CD4-positive, alpha-beta T cell treated with Interleukin-15 for 4 hours (primary cell): ENCODE results near the gene TBC1D25.
"Not testable (repeated sequence)": the region's sequence is repeated elsewhere in the genome, so short reads cannot be mapped to it uniquely, and the experiment has no call there.

Experiments
- DNase-seq: peaks from one replicate; pipeline ENCODE4 v3.0.0-alpha.2; 2020; ENCODE audit warnings: low spot score

Gene TBC1D25

DNA sequence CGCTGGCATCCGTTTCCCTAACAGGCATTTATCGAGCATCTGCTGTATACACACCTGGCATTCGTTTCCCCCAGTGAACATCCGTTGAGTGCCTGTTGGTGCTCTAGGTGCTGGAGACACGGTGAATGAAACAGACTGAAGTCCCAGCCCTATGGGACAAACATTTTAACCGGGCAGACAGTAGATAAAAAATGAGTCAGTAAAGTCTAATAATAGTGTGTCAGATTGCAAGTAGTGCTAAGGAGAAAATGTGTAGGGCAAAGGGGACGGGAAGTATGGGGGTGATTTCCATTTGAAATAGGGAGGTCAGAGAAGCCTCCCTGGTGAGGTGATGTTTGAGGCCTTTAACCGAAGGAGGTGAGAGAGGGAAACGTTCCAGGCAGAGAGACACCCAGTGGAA, 23.2 kb upstream of the TBC1D25 start:
- DNase-seq: no peak

DNA sequence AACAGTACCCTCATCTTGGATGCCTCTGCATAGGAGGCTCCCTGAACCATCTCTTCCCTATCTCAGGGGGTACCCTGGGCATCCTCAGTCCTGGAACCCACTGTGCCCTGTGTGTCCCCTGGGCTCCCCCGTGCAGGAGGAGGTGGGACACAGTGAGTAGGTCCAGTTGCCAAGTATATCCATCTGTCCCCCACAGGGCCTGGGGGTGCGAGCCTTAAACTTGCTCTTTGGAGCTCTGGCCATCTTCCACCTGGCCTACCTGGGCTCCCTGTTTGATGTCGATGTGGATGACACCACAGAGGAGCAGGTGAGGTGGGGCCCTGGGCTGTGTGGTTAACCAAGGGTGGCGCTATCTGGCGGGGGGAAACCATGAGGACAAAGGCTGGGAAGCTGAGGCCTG, 22.5 kb upstream of the TBC1D25 start:
- DNase-seq: no peak

DNA sequence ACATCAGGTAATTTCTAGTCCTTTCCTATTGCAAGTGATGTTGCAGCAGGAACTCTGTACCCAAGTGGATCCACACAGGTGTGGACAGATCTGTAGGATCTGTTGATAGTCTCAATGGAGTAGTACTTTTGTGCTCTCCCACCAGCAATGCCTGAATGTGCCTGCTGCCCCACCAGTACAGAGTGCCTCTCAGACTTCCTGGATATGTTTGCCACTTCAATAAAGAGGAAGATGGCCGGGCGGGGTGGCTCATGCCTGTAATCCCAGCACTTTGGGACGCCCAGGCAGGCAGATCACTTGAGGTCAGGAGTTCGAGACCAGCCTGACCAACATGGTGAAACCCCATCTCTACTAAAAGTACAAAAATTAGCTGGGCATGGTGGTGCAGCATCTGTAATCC, 20.0 kb upstream of the TBC1D25 start:
- DNase-seq: not testable (repeated sequence)

DNA sequence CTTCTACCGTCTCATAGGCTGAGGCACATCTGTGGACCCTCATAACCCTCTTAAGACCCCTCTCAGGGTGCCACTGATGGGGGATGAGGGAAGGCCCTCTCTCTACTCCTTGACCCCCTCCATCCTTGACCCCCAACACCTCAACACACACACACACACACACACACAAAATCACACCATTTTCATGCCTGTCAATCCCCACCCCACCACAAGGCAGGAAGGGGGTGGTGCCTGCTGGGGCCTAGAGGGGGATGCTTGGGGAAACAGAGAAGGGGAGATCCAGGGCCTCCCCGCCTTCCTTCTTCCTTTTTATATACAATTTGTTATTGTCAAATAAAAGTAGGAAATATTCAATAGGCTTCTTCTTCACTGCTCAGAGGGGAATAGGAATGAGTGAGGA, 19.1 kb upstream of the TBC1D25 start:
- DNase-seq: no peak

- no peak for DNase-seq
Observed at GRCh38 chrX:48520976-48521352, 18.6 kb upstream of the TBC1D25 start.

- DNase-seq: peak; percentile 96
Observed at GRCh38 chrX:48521353-48522243, 17.9 kb upstream of the TBC1D25 start, which contains the start of gene EBP. TSS of gene EBP (plus strand) at chrX:48521808. CDS start at chrX:48523772, 1,964 bp downstream.

- no peak for DNase-seq
Observed at GRCh38 chrX:48522291-48522690, 17.2 kb upstream of the TBC1D25 start.

DNA sequence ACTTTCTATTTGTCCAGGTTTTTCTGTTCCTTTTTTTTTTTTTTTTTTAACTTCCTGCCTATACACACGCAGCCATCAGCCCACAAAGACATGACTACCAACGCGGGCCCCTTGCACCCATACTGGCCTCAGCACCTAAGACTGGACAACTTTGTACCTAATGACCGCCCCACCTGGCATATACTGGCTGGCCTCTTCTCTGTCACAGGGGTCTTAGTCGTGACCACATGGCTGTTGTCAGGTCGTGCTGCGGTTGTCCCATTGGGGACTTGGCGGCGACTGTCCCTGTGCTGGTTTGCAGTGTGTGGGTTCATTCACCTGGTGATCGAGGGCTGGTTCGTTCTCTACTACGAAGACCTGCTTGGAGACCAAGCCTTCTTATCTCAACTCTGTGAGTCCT, 15.8 kb upstream of the TBC1D25 start:
- no peak for DNase-seq

- not testable (repeated sequence) for DNase-seq
Observed at GRCh38 chrX:48525853-48526252, 13.7 kb upstream of the TBC1D25 start.

- DNase-seq: no peak
Observed at GRCh38 chrX:48530736-48531135, 8.8 kb upstream of the TBC1D25 start.

GRCh38 chrX:48531358-48531959, 8.1 kb upstream of the TBC1D25 start:
- DNase-seq: peak; percentile 36

DNA sequence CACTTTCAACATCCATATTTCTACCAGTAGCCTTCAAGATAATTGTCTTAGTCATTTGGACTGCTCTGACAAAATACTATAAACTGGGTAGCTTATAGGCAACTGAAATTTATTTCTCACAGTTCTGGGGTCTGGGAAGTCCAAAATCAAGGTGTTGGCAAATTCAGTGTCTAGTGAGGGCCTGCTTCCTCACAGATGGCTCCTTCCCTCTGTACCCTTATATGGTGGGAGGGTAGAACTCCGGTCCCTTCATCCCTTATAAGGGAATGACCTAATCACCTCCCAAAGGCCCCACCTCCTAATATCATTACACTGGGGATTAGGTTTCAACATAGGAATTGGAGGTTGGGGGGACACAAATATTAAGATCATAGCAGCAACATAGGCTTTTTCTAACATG, 7.4 kb upstream of the TBC1D25 start:
- DNase-seq: no peak

DNA sequence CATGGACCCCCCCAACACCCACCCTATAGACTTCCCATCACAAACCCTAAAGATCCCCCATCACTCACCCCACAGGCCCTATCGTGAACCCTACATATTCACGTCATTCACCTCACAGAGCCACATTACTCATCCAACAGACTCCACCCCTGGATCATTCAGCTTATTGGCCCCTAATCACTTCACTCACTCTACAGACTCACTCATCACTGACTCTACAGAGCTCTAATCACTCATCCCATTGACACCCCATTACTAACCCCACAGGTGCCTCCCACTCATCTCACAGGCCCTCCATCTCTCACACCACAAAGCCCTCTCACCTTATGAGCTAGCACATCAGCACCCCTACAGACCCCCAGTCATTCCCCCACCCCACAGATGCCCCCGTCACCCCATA, 6.3 kb upstream of the TBC1D25 start:
- no peak for DNase-seq

DNA sequence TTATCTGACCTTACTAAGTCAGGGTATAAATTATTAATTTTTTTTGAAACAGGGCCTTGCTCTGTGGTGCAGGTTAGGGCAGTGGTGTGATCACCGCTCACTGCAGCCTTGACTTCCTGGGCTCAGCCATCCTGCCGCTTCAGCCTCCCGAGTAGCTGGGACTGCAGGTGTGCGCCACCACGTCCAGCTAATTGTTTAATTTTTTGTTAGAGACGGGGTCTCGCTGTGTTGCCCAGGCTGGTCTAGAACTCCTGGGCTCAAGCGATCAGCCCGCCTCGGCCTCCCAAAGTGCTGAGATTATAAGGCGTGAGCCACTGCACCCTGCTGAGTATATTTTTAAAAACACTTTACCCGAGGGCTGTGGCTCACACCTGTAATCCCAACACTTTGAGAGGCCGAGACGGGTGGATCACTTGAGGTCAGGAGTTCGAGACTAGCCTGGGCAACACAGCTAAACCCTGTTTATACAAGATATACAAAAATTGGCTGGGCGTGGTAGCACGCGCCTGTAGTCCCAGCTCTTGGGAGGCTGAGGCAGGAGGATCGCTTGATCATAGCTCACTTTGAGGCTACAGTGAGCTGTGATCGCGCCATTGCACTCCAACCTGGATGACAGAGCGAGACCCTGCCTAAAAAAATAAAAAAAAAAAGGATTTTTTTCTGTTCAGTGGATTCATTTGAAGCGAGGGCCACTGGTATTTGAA, 721 bp upstream of the TBC1D25 start:
- no peak for DNase-seq

DNA sequence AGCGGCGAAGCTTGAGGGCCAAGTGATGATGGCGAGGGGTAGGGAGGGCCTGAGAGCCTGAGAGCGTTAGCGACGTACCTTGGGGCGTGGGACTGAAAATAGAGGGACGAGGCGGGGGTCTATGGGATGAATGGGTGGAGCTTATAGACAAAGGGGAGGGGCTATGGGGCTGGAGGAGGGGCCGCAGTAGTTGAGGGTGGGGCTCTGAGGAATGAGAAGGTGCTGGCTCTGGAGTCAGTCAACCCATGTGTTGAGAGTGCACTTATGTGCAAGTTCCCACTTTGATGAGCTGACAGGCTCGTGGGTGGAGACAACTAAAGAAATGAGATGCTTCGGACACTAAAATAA, 488 bp downstream of the TBC1D25 start:
- DNase-seq: peak; percentile 60

DNA sequence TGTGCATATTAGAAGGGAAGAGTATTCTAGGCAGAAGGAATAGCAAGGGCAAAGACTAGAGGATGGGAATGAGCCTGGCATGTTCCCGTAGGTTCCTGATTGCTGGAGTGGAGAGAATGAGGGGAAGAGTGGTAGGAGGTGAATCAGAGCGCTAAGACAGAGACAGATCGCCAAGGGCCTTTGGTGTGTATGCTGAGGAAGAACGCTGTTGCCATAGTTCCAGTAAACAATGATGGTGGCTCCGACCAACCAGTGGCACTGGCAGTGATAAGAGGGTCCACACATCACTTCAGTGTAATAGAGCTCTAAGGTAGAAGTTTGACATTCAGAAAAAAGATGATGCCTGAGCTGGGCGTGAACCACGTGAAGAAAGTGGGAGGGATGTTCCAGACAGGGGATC, 966 bp downstream of the TBC1D25 start:
- no peak for DNase-seq

GRCh38 chrX:48541140-48541814, 1.8 kb downstream of the TBC1D25 start:
- no peak for DNase-seq

GRCh38 chrX:48548871-48549270, 9.4 kb downstream of the TBC1D25 start:
- DNase-seq: no peak

DNA sequence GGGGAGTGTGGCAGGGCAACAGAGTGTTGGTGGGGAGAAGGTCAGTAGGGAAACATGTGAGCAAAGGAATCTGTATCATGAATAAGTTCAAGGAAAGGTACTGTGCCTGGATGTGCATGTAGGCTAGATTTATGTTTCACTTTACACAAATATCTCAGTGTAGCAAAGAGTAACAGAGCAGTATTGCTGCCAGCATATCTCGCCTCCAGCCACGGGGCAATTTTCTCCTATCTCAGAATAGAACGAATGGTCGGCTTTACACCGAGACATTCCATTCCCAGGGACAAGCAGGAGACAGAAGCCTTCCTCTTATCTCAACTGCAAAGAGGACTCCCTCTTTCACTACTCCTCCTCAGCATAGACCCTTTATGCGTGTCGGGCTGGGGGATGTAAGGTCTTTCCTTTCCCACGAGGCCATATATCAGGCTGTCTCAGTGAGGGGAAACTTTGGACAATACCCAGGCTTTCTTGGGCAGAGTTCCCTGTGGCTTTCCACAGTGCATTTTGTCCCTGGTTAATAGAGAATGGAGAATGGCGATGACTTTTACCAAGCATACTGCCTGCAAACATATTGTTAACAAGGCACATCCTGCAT, 16.3 kb downstream of the TBC1D25 start:
- not testable (repeated sequence) for DNase-seq

DNA sequence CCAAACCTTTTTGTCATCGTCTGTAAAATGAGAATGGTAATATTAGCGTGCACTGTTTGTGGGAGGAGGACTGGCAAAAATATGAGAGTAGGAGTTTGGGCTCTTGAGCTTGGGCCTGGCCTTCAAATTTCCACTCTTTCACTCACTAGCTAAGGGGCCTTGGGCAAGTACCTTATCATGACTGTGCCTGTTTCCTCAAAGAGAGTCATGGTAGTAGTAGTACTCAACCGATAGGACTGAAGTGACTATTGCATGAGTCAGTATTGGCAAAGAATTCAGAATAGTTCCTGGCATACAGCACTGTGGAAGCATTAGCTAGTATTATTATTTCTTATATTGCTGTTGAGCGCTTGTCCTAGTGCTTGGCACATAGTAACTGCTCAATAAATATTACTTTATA, 18.8 kb downstream of the TBC1D25 start:
- no peak for DNase-seq

- no peak for DNase-seq
Observed at GRCh38 chrX:48559636-48560035, 20.1 kb downstream of the TBC1D25 start.

- DNase-seq: no peak
Observed at GRCh38 chrX:48560056-48560455, 20.5 kb downstream of the TBC1D25 start.
